HEK293T (cell line): ENCODE data around the gene GTPBP3.
A peak's percentile ranks its signal among the peaks of the same experiment; 100 is the strongest.

Experiments used
- CTCF ChIA-PET: fragments of 350-600 bp; formaldehyde crosslinking; extraction: SDS; loops from one replicate; lab custom pipeline; 2021; ENCODE audit warnings: antibody characterized with exemption, inconsistent platforms; lab: Yijun Ruan, JAX
- POLR2A ChIA-PET: fragments of 350-600 bp; formaldehyde crosslinking; extraction: SDS; loops from one replicate; lab custom pipeline; 2020; ENCODE audit warnings: antibody characterized with exemption, inconsistent platforms; lab: Yijun Ruan, JAX
- DNase-seq: peaks from one replicate; pipeline ENCODE4 v3.0.0; 2012; ENCODE audit warnings: mixed read lengths; ENCODE audit errors: extremely low spot score
- ARNT ChIP-seq: fragments of 450-650 bp; IDR thresholded peaks from 2 replicates; pipeline ENCODE4 v1.6.1; 2017; ENCODE audit warnings: mild to moderate bottlenecking
- BHLHE40 ChIP-seq: fragments of 450-650 bp; IDR thresholded peaks from 2 replicates; pipeline ENCODE4 v1.6.1; 2016; ENCODE audit warnings: mild to moderate bottlenecking, moderate library complexity, borderline replicate concordance
- CTBP1 ChIP-seq: fragments of 450-650 bp; IDR thresholded peaks from 2 replicates; pipeline ENCODE4 v1.6.1; 2016; ENCODE audit warnings: borderline replicate concordance
- ELF4 ChIP-seq: fragments of 450-650 bp; IDR thresholded peaks from 2 replicates; pipeline ENCODE4 v1.6.1; 2017; ENCODE audit warnings: antibody characterized with exemption
- FOXA1 ChIP-seq: fragments of 450-650 bp; IDR thresholded peaks from 2 replicates; pipeline ENCODE4 v1.6.1; 2016; ENCODE audit warnings: mild to moderate bottlenecking
- FOXK2 ChIP-seq: fragments of 450-650 bp; IDR thresholded peaks from 2 replicates; pipeline ENCODE4 v1.6.1; 2016; ENCODE audit warnings: mild to moderate bottlenecking
- FOXM1 ChIP-seq: fragments of 450-650 bp; IDR thresholded peaks from 2 replicates; pipeline ENCODE4 v1.6.1; 2017; ENCODE audit warnings: mild to moderate bottlenecking, borderline replicate concordance
- HDGF ChIP-seq: fragments of 450-650 bp; IDR thresholded peaks from 2 replicates; pipeline ENCODE4 v1.6.1; 2017; ENCODE audit warnings: antibody characterized with exemption, borderline replicate concordance
- L3MBTL2 ChIP-seq: fragments of 450-650 bp; conservative IDR thresholded peaks from 2 replicates; pipeline ENCODE4 v1.6.1; 2016; ENCODE audit warnings: mild to moderate bottlenecking
- LEF1 ChIP-seq: fragments of 450-650 bp; IDR thresholded peaks from 2 replicates; pipeline ENCODE4 v1.6.1; 2017; ENCODE audit warnings: mild to moderate bottlenecking, borderline replicate concordance
- NFRKB ChIP-seq: fragments of 450-650 bp; IDR thresholded peaks from 2 replicates; pipeline ENCODE4 v1.6.1; 2016; ENCODE audit warnings: mild to moderate bottlenecking, moderate library complexity
- PKNOX1 ChIP-seq: fragments of 450-650 bp; IDR thresholded peaks from 2 replicates; pipeline ENCODE4 v1.6.1; 2016
- SP1 ChIP-seq: fragments of 450-650 bp; IDR thresholded peaks from 2 replicates; pipeline ENCODE4 v1.6.1; 2017
- SUZ12 ChIP-seq: fragments of 450-650 bp; IDR thresholded peaks from 2 replicates; pipeline ENCODE4 v1.6.1; 2016; ENCODE audit warnings: mild to moderate bottlenecking
- TARDBP ChIP-seq: fragments of 450-650 bp; IDR thresholded peaks from 2 replicates; pipeline ENCODE4 v1.6.1; 2016
- ZNF384 ChIP-seq: fragments of 450-650 bp; IDR thresholded peaks from 2 replicates; pipeline ENCODE4 v1.6.1; 2016

The GTPBP3 gene

GRCh38 chr19:17341845-17342244 is 4.5 kb downstream of the GTPBP3 start:
- DNase-seq, result no peak
- CTCF ChIA-PET, result no interaction called here
- TF ChIP-seq HDGF (no peak), SP1 (no peak), NFRKB (no peak)
- POLR2A ChIA-PET, result interaction anchor here (1.1 kb wide), 1 partner anchor 9 kb away, joined by 5 read pairs; no protein-coding TSS in a partner anchor

DNA sequence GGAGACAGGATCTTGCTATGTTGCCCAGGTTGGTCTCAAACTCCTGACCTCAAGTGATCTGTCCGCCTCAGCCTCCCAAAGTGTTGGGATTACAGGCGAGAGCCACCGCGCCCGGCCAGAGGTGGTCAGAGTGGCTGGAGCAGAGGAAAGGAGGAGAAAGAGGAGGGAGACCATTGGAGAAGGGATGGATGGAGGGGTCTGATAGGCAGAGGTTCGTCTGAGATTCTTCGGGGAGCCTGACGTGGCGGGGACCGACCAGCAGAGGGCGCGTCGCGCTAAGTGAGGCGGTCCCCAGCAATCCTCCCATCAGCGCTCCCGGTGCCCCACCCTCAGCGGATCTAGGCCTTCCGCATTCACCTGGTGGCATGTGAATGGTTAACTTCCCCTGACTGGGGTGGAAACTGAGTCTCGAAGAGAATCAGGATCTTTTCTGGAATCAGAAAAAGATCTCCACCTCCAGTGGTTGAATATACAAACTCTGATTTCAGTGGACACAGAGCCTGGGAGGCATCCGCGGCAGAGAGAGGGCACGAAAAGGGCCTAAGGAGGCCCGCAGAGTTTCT is 8.8 kb downstream of the GTPBP3 start:
- POLR2A ChIA-PET, result interaction anchor here (1.3 kb wide), 1 partner anchor 11 kb away, joined by 6 read pairs; no protein-coding TSS in a partner anchor
- CTCF ChIA-PET, result interaction anchor here (1.0 to 1.5 kb wide), 2 partner anchors 10 to 40 kb away, joined by 4 to 6 read pairs; no protein-coding TSS in a partner anchor
- TF ChIP-seq ARNT (no peak), L3MBTL2 (no peak), FOXM1 (no peak), CTBP1 (no peak), PKNOX1 (no peak), ZNF384 (no peak), BHLHE40 (no peak), HDGF (no peak), ELF4 (no peak), FOXK2 (no peak)
- peak; percentile 86 for DNase-seq

- no peak for TF ChIP-seq ELF4
- no peak for TF ChIP-seq ZNF384
- no peak for TF ChIP-seq SUZ12
- no peak for TF ChIP-seq HDGF
- no peak for TF ChIP-seq FOXK2
- no peak for TF ChIP-seq TARDBP
- CTCF ChIA-PET, result interaction anchor here (0.5 kb wide), 1 partner anchor 111 kb away, joined by 3 read pairs; no protein-coding TSS in a partner anchor
- POLR2A ChIA-PET, result no interaction called here
- no peak for DNase-seq
These were observed 10.0 kb downstream of the GTPBP3 start for GRCh38 chr19:17347361-17347760.

GRCh38 chr19:17347877-17348276 is 10.5 kb downstream of the GTPBP3 start:
- ChIA-PET POLR2A (no interaction called here), CTCF (interaction anchor here (0.5 kb wide), 1 partner anchor 111 kb away, joined by 3 read pairs; no protein-coding TSS in a partner anchor)
- DNase-seq, result no peak
- TF ChIP-seq ELF4 (no peak), ZNF384 (no peak), PKNOX1 (no peak), L3MBTL2 (no peak), ARNT (no peak), FOXA1 (no peak), LEF1 (no peak), SUZ12 (no peak), NFRKB (no peak), BHLHE40 (no peak), TARDBP (no peak), SP1 (no peak), FOXM1 (no peak), CTBP1 (no peak), FOXK2 (no peak), HDGF (no peak)

DNA sequence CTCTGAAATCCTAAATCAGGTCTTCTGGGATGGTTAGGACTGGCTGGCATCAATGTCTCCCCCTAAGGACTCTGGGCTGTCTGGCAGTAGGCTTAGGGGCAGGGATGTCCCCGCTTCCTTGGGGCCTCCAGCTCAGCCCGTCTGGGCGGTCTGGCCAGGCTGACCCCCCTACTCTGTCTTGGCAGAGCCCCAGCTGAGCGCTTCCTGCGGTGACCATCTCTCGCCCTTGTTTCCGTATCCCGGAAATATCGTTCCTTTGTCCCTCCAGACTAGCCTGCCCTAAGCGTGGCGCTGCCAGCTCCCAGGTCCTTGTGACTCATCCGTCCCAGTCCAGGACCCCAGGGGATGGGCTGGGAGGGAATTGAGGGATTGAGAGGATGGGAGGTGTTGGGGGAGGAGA is 11.3 kb downstream of the GTPBP3 start:
- TF ChIP-seq SUZ12 (no peak), FOXK2 (no peak), CTBP1 (no peak), ARNT (no peak), ZNF384 (no peak), HDGF (no peak), LEF1 (no peak)
- DNase-seq, result peak; percentile 27
- CTCF ChIA-PET, result interaction anchor here (1.0 kb wide), 1 partner anchor 38 kb away, joined by 3 read pairs; no protein-coding TSS in a partner anchor
- POLR2A ChIA-PET, result no interaction called here

DNA sequence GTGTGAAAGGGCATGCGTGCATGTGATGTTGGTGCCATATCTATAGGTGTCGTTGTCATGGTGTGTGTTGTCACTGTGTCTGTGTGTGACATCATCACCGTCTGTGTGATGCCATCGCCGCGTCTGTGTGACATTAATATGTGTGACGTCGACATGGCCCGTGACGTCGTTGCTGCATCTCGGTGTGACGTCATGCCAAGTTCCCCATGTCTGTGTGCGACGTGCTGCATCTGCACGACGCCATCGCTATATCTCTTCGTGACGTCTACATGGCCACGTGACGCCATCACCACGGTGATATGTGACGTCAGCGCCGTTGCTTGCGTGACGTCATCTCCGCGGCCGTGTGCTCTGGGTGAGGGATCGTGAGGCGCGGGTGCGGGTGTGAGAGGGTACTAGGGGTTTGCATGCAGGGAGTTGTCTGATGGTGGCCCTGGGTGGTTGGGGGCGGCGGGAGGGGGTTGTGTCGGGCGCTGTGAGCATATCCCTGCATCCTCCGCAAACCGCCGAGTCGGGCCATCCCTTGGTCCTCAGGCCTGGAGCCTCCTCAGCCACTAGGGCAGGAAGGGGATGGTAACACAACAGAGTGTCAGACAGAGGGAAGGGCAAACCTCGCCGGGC is 14.6 kb downstream of the GTPBP3 start:
- DNase-seq, result no peak

DNA sequence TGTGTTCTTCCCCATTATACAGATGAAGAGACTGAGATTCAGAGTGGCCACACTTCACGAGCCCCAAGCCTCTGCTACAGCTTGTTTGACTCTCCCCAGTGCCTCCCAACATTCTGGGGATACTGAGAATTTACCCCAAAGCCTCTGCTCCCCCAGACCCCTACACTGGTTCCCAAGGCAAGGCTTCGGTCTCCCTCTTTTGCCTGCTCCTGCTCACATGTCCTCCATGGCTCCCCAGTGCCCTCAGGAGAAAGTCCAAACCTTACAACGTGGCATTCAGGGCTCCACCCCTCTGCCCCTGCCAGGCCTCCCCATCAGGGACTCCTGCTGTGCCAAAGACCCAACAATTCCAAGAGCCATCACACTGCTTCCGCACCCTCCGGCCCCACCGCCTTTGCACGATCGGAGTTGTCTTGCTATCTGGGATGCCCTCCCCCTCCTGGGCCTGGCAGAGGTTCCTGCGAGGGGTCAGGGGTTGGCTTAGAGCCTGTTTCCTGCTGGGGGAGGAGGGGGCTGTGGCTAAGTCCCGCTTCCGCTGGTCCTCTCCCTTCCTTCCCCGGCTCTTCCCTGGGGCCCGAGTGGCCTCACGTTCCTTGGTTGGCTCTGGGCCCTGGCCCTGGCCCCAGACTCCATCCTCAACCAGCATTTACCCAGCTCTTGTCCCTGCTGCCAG is 15.4 kb downstream of the GTPBP3 start:
- ChIA-PET POLR2A (no interaction called here), CTCF (no interaction called here)
- TF ChIP-seq FOXK2, result no peak
- TF ChIP-seq FOXA1, result no peak
- no peak for TF ChIP-seq LEF1
- no peak for TF ChIP-seq SP1
- no peak for TF ChIP-seq L3MBTL2
- no peak for TF ChIP-seq SUZ12
- TF ChIP-seq ELF4, result no peak
- no peak for TF ChIP-seq ARNT
- DNase-seq, result no peak

More for the DNA sequence above, 14.6 kb downstream of the GTPBP3 start:
- ChIA-PET CTCF (no interaction called here), POLR2A (interaction anchor here (0.5 kb wide), 1 partner anchor 68 kb away, joined by 3 read pairs; the partner anchor contains the start of gene MVB12A)
- TF ChIP-seq L3MBTL2 (no peak), TARDBP (peak; percentile 68)
